ENCODE data around the gene BAZ2B.

Gene BAZ2B

DNA sequence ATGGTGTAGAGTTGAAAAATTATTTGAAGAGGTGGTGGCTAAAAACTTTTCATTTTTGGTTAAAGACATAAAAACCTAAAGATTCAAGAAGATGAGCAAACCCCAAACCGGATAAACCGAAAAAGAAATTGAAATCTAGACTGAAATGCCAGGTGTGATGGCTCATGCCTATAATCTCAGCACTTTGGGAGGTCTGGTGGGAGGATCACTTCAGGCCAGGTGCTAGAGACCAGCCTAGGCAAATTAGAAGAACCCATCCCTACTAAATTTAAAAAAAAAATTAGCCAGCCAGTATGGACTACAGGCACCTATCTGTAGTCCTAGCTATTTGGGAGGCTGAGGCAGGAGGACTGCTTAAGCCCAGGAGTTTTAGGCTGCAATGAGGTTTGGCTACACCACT, 126.9 kb downstream of the BAZ2B start:
- H3K9ac ChIP-seq (ENCODE audit: low read length in 5 of 5), result no peak overlapping the region
- H3K27ac ChIP-seq (ENCODE audit: low read depth, low read length), result no peak overlapping the region
- H3K27me3 ChIP-seq (ENCODE audit: control insufficient read depth in 5 of 5, insufficient read depth in 4 of 5, low read length in 5 of 5), result no peaks in the 10 kb centered on the region
- H3K9me3 ChIP-seq (ENCODE audit: control insufficient read depth in 5 of 5, low read length in 5 of 5), result no peaks in the 10 kb centered on the region
- no peak overlapping the region for H3K4me3 ChIP-seq (ENCODE audit: low read depth in 1 of 5, low read length in 5 of 5)
- no peaks in the 10 kb centered on the region for H3K4me1 ChIP-seq (ENCODE audit: control insufficient read depth in 5 of 5, insufficient read depth in 5 of 5, low read length in 5 of 5)
- no peaks in the 10 kb centered on the region for H3K36me3 ChIP-seq (ENCODE audit: control insufficient read depth in 5 of 5, insufficient read depth in 5 of 5, low read length in 5 of 5)

- Histone ChIP-seq H3K4me1 (ENCODE audit: control insufficient read depth in 5 of 5, insufficient read depth in 5 of 5, low read length in 5 of 5) (no peaks in the 10 kb centered on the region), H3K9me3 (ENCODE audit: control insufficient read depth in 5 of 5, low read length in 5 of 5) (no peaks in the 10 kb centered on the region), H3K27me3 (ENCODE audit: control insufficient read depth in 5 of 5, insufficient read depth in 4 of 5, low read length in 5 of 5) (no peaks in the 10 kb centered on the region), H3K4me3 (ENCODE audit: low read depth in 1 of 5, low read length in 5 of 5) (no peak overlapping the region), H3K27ac (ENCODE audit: low read depth, low read length) (no peak overlapping the region), H3K9ac (ENCODE audit: low read length in 5 of 5) (no peak overlapping the region), H3K36me3 (ENCODE audit: control insufficient read depth in 5 of 5, insufficient read depth in 5 of 5, low read length in 5 of 5) (no peaks in the 10 kb centered on the region)
Measured at GRCh38 chr2:159484532-159484931, 131.8 kb downstream of the BAZ2B start.

DNA sequence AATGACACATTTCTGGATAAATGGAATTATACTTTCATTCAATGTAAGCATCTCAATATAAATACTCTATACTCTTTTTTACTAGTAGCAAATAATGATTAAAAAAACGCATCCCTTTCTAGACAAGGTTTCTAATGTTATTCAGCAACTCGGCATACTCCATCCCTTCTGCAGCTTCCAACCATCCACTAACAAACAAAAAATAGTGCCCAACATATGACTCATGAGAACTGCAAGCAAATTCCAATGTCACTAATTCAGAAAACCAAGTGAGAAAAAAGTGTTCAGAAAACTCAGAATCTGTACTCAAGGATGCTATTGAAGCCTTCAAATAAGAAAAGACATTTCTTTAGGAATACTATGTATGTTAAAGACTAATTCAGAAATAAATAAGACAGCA, 140.0 kb downstream of the BAZ2B start:
- Histone ChIP-seq H3K36me3 (ENCODE audit: control insufficient read depth in 5 of 5, insufficient read depth in 5 of 5, low read length in 5 of 5) (peaks cover 10 to 21% (median 16%) of the 10 kb centered on the region in 5 donors), H3K27me3 (ENCODE audit: control insufficient read depth in 5 of 5, insufficient read depth in 4 of 5, low read length in 5 of 5) (no peaks in the 10 kb centered on the region), H3K27ac (ENCODE audit: low read depth, low read length) (no peak overlapping the region), H3K9me3 (ENCODE audit: control insufficient read depth in 5 of 5, low read length in 5 of 5) (no peaks in the 10 kb centered on the region), H3K4me3 (ENCODE audit: low read depth in 1 of 5, low read length in 5 of 5) (no peak overlapping the region), H3K9ac (ENCODE audit: low read length in 5 of 5) (no peak overlapping the region), H3K4me1 (ENCODE audit: control insufficient read depth in 5 of 5, insufficient read depth in 5 of 5, low read length in 5 of 5) (no peaks in the 10 kb centered on the region)

DNA sequence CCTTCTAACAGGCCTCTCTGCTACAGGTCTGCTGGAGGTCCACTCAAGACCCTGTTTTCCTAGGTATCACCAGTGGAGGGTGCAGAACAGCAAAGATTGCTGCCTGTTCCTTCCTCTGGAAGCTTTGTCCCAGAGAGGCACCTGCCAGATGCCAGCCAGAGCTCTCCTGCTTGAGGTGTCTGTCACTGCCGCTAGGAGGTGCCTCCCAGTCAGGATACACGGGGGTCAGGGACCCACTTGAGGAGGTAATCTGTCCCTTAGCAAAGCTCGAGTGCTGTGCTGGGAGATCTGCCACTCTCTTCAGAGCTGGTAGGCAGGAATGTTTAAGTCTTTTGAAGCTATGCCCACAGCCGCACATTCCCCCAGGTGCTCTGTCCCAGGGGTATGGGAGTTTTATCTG, 140.6 kb downstream of the BAZ2B start:
- Histone ChIP-seq H3K27me3 (ENCODE audit: control insufficient read depth in 5 of 5, insufficient read depth in 4 of 5, low read length in 5 of 5) (no peaks in the 10 kb centered on the region), H3K9me3 (ENCODE audit: control insufficient read depth in 5 of 5, low read length in 5 of 5) (no peaks in the 10 kb centered on the region), H3K4me1 (ENCODE audit: control insufficient read depth in 5 of 5, insufficient read depth in 5 of 5, low read length in 5 of 5) (no peaks in the 10 kb centered on the region), H3K27ac (ENCODE audit: low read depth, low read length) (no peak overlapping the region), H3K36me3 (ENCODE audit: control insufficient read depth in 5 of 5, insufficient read depth in 5 of 5, low read length in 5 of 5) (peaks cover 10 to 21% (median 16%) of the 10 kb centered on the region in 5 donors), H3K4me3 (ENCODE audit: low read depth in 1 of 5, low read length in 5 of 5) (no peak overlapping the region), H3K9ac (ENCODE audit: low read length in 5 of 5) (no peak overlapping the region)

GRCh38 chr2:159471340-159471739, 145.0 kb downstream of the BAZ2B start:
- H3K4me1 ChIP-seq (ENCODE audit: control insufficient read depth in 5 of 5, insufficient read depth in 5 of 5, low read length in 5 of 5), result no peaks in the 10 kb centered on the region
- H3K27ac ChIP-seq (ENCODE audit: low read depth, low read length), result no peak overlapping the region
- H3K27me3 ChIP-seq (ENCODE audit: control insufficient read depth in 5 of 5, insufficient read depth in 4 of 5, low read length in 5 of 5), result no peaks in the 10 kb centered on the region
- peaks cover 6 to 12% (median 10%) of the 10 kb centered on the region in 5 donors for H3K36me3 ChIP-seq (ENCODE audit: control insufficient read depth in 5 of 5, insufficient read depth in 5 of 5, low read length in 5 of 5)
- H3K4me3 ChIP-seq (ENCODE audit: low read depth in 1 of 5, low read length in 5 of 5), result no peak overlapping the region
- H3K9me3 ChIP-seq (ENCODE audit: control insufficient read depth in 5 of 5, low read length in 5 of 5), result peaks cover 0 to 5% (median 0%) of the 10 kb centered on the region in 5 donors
- H3K9ac ChIP-seq (ENCODE audit: low read length in 5 of 5), result no peak overlapping the region

- H3K9ac ChIP-seq (ENCODE audit: low read length in 5 of 5), result no peak overlapping the region
- H3K4me1 ChIP-seq (ENCODE audit: control insufficient read depth in 5 of 5, insufficient read depth in 5 of 5, low read length in 5 of 5), result no peaks in the 10 kb centered on the region
- H3K9me3 ChIP-seq (ENCODE audit: control insufficient read depth in 5 of 5, low read length in 5 of 5), result peaks cover 0 to 5% (median 0%) of the 10 kb centered on the region in 5 donors
- H3K36me3 ChIP-seq (ENCODE audit: control insufficient read depth in 5 of 5, insufficient read depth in 5 of 5, low read length in 5 of 5), result peaks cover 0 to 4% (median 0%) of the 10 kb centered on the region in 5 donors
- no peaks in the 10 kb centered on the region for H3K27me3 ChIP-seq (ENCODE audit: control insufficient read depth in 5 of 5, insufficient read depth in 4 of 5, low read length in 5 of 5)
- H3K27ac ChIP-seq (ENCODE audit: low read depth, low read length), result no peak overlapping the region
- no peak overlapping the region for H3K4me3 ChIP-seq (ENCODE audit: low read depth in 1 of 5, low read length in 5 of 5)
Measured at GRCh38 chr2:159468257-159468656, 148.1 kb downstream of the BAZ2B start.

DNA sequence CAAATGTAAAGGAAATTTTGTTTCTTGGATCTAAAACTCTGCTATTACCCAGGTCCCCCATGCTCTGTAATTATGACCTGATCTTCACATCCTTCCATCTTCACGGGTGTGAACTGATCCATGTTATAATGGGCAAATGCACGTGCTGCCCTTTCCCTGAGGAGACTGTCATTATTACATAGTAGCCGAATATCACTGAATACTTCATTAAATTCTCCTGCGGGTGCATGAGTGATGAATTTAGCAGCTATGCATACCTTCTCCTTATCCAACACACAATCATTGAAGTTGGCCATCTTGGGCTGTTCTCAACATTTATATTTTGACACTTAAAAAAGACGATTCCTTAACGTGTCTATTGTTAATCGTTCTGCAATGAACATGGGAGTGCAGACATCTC, 153.4 kb downstream of the BAZ2B start:
- peaks cover 0 to 2% (median 0%) of the 10 kb centered on the region in 5 donors for H3K36me3 ChIP-seq (ENCODE audit: control insufficient read depth in 5 of 5, insufficient read depth in 5 of 5, low read length in 5 of 5)
- H3K4me3 ChIP-seq (ENCODE audit: low read depth in 1 of 5, low read length in 5 of 5), result no peak overlapping the region
- H3K9ac ChIP-seq (ENCODE audit: low read length in 5 of 5), result no peak overlapping the region
- no peaks in the 10 kb centered on the region for H3K27me3 ChIP-seq (ENCODE audit: control insufficient read depth in 5 of 5, insufficient read depth in 4 of 5, low read length in 5 of 5)
- H3K27ac ChIP-seq (ENCODE audit: low read depth, low read length), result no peak overlapping the region
- H3K9me3 ChIP-seq (ENCODE audit: control insufficient read depth in 5 of 5, low read length in 5 of 5), result no peaks in the 10 kb centered on the region
- no peaks in the 10 kb centered on the region for H3K4me1 ChIP-seq (ENCODE audit: control insufficient read depth in 5 of 5, insufficient read depth in 5 of 5, low read length in 5 of 5)

DNA sequence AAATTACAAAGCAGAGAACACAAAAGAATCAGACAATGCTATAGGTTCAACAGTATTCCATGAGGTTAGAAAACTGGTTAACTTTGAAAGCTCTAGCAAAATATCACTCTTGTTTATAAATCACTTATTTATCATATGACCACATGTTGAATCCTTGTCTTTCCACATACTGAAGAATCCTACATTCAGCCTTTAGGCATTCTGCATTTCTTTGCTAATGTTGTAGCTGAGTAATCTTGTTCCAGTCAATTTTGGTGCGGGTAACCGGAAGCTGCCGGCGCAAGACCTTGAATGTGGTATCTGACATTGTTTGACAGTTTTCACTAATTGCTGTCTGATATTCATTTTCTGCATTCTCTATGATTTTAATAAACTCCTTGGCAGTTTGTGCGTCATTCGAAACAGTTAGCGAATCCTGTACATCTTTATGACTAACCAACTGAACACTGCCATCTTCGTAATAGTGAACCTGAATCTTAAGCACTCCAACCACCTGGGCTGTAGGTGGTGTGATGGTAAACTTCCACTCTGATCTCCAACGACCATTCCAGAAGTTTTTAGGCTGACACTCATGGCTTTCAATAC, 154.1 kb downstream of the BAZ2B start:
- H3K27ac ChIP-seq (ENCODE audit: low read depth, low read length), result no peak overlapping the region
- H3K36me3 ChIP-seq (ENCODE audit: control insufficient read depth in 5 of 5, insufficient read depth in 5 of 5, low read length in 5 of 5), result peaks cover 0 to 2% (median 0%) of the 10 kb centered on the region in 5 donors
- H3K4me3 ChIP-seq (ENCODE audit: low read depth in 1 of 5, low read length in 5 of 5), result no peak overlapping the region
- no peaks in the 10 kb centered on the region for H3K4me1 ChIP-seq (ENCODE audit: control insufficient read depth in 5 of 5, insufficient read depth in 5 of 5, low read length in 5 of 5)
- no peaks in the 10 kb centered on the region for H3K9me3 ChIP-seq (ENCODE audit: control insufficient read depth in 5 of 5, low read length in 5 of 5)
- no peak overlapping the region for H3K9ac ChIP-seq (ENCODE audit: low read length in 5 of 5)
- no peaks in the 10 kb centered on the region for H3K27me3 ChIP-seq (ENCODE audit: control insufficient read depth in 5 of 5, insufficient read depth in 4 of 5, low read length in 5 of 5)

DNA sequence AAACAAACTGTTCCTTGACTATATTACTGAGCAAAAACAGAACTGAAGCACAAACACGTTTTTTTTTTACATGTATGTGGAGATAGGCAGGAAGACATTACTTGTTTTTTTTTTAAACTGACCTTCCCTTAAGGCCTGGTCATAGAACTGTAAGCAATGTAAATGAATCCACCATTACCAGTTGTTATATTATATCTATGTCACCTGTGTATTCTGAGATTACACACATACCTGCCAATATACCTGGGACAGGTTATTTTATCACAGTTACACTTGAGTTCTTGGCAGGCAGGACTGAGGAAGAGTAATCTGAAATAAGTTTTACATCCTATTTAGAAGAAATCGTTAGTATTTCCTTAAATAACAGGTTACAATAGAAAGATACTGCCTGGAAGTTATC, 155.3 kb downstream of the BAZ2B start:
- Histone ChIP-seq H3K9ac (ENCODE audit: low read length in 5 of 5) (no peak overlapping the region), H3K4me1 (ENCODE audit: control insufficient read depth in 5 of 5, insufficient read depth in 5 of 5, low read length in 5 of 5) (no peaks in the 10 kb centered on the region), H3K4me3 (ENCODE audit: low read depth in 1 of 5, low read length in 5 of 5) (no peak overlapping the region)

DNA sequence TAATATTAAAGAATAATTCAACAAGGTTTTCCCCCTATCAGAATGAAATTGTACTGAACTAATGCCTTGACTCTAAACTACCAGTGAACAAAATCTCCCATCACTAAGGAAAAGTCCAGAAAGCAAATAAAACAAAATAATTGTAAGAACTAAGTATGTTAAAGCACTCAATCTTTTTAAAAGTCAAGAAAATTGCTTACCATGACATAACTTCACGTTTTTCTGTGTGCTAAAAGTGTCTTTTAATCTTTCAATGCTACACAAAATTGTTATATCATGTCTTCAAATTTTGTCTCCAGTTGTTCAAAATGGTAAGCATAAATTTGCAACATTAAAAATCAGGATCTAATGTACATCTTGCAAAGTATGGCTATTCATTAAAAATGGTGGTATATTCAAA, 156.1 kb downstream of the BAZ2B start:
- Histone ChIP-seq H3K9me3 (ENCODE audit: control insufficient read depth in 5 of 5, low read length in 5 of 5) (no peaks in the 10 kb centered on the region), H3K27me3 (ENCODE audit: control insufficient read depth in 5 of 5, insufficient read depth in 4 of 5, low read length in 5 of 5) (no peaks in the 10 kb centered on the region), H3K4me3 (ENCODE audit: low read depth in 1 of 5, low read length in 5 of 5) (no peak overlapping the region), H3K36me3 (ENCODE audit: control insufficient read depth in 5 of 5, insufficient read depth in 5 of 5, low read length in 5 of 5) (peaks cover 0 to 2% (median 0%) of the 10 kb centered on the region in 5 donors), H3K9ac (ENCODE audit: low read length in 5 of 5) (no peak overlapping the region), H3K4me1 (ENCODE audit: control insufficient read depth in 5 of 5, insufficient read depth in 5 of 5, low read length in 5 of 5) (peaks cover 0 to 2% (median 0%) of the 10 kb centered on the region in 5 donors), H3K27ac (ENCODE audit: low read depth, low read length) (no peak overlapping the region)

More for the DNA sequence above, 155.3 kb downstream of the BAZ2B start:
- no peaks in the 10 kb centered on the region for H3K9me3 ChIP-seq (ENCODE audit: control insufficient read depth in 5 of 5, low read length in 5 of 5)
- peaks cover 0 to 2% (median 0%) of the 10 kb centered on the region in 5 donors for H3K36me3 ChIP-seq (ENCODE audit: control insufficient read depth in 5 of 5, insufficient read depth in 5 of 5, low read length in 5 of 5)
- H3K27me3 ChIP-seq (ENCODE audit: control insufficient read depth in 5 of 5, insufficient read depth in 4 of 5, low read length in 5 of 5), result no peaks in the 10 kb centered on the region
- no peak overlapping the region for H3K27ac ChIP-seq (ENCODE audit: low read depth, low read length)

All from subcutaneous abdominal adipose tissue (tissue), 5 donors.